ENCODE results near the gene BABAM2.

BABAM2 gene

GRCh38 chr2:28202719-28203118, 312.2 kb downstream of the BABAM2 start:
- no peak for DNase-seq (ENCODE audit: low read depth)

DNA sequence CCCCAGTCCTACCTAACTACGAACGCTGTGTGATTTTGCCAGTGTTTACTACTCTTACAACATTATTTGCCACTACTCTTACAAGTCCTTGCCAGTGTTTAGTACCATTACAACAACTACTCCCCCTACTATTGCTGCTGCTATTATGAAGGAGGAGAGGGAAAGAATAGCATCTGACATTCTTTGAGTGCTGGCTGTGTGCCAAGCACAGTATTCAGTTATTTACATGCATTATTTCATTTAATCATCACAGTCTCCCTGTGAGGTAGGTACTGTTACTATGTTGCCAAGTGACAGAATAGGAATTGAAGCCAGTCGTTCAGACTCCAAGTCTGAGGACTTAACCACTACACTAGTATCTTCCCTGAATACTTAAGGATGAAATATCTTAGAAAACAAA, 316.2 kb downstream of the BABAM2 start:
- no peak for DNase-seq (ENCODE audit: low read depth)

DNA sequence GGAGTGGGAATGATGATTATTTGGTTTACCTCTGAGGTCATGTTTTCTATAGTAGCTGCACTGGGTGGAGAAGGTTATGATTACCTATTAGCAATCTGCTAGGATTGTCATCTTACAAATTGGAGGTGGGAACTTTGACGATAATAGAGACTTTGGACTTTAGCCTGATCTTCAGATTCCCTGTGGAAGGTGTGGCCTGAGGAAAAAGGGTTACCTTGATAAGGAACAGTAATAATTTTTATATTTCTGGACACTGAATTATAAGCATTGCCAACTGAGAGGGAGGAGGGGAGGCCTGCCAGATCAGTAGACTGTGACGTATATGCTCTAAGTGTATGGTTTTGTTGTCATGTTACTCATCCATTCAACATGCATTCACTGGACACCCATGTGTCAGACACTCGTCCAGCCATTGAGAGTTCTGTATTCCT, 318.7 kb downstream of the BABAM2 start:
- DNase-seq (ENCODE audit: low read depth): no peak

DNA sequence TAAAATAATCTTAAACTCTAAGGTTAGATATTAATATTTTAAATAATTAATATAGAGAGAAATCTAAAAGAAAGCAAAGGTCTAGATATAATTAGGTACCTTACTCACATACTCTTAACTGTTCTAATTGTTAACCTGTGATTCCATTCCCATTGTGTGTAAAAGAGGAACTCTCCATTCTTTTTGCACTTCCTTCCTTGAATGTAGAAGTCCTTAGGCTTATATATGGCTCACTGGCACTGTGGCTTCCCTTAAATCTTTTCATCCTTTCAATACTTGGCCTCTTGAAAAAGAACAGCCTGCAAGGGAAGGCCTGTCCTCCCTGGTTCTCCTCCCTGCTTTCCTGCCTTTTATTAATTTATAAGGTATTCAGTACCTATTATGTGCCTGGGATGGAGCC, 319.3 kb downstream of the BABAM2 start:
- DNase-seq (ENCODE audit: low read depth): no peak

GRCh38 chr2:28210535-28210934, 320.0 kb downstream of the BABAM2 start:
- DNase-seq (ENCODE audit: low read depth): no peak

DNA sequence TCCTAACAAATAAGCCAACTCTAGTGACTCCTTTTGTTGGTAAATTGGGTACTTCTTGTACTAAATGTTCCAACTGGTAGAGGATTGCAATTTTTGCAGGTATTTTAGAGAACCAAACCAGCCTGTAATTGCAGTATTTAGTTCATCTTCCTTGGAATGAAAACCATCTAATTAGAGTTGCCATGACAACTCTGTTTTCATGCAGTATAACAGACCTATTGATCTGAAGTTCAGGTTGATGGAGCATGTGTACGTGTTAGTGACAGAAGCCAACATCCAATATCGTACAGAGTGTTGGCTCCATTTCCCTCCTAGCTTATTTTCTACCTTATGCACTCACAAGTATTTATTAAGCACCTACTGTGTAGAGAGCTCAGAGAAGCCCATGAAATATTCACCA, 325.8 kb downstream of the BABAM2 start:
- no peak for DNase-seq (ENCODE audit: low read depth)

- DNase-seq (ENCODE audit: low read depth): no peak
Observed at GRCh38 chr2:28217042-28217740, 326.7 kb downstream of the BABAM2 start.

DNA sequence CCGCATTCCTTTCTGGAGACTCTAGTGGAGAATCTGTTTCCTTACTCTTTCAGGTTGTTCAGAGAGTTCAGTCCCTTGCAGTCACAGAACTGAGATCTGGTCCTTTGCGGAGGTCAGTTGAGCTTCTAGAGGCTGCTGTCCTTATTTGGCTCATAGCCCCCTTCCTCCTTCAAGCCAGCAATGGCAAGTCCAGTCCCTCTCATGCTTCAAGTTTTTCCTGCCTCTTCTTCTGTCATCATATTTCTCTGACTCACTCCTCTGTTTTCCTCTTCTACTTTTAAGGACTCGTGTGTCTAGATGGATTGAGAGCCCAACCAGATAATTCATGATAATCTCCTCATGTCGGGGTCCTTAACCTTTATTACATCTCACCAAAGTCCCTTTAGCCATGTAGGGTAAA, 328.6 kb downstream of the BABAM2 start:
- no peak for DNase-seq (ENCODE audit: low read depth)

- DNase-seq (ENCODE audit: low read depth): no peak
Observed at GRCh38 chr2:28219758-28220368, 329.3 kb downstream of the BABAM2 start.

- no peak for DNase-seq (ENCODE audit: low read depth)
Observed at GRCh38 chr2:28224648-28225472, 334.3 kb downstream of the BABAM2 start.

DNA sequence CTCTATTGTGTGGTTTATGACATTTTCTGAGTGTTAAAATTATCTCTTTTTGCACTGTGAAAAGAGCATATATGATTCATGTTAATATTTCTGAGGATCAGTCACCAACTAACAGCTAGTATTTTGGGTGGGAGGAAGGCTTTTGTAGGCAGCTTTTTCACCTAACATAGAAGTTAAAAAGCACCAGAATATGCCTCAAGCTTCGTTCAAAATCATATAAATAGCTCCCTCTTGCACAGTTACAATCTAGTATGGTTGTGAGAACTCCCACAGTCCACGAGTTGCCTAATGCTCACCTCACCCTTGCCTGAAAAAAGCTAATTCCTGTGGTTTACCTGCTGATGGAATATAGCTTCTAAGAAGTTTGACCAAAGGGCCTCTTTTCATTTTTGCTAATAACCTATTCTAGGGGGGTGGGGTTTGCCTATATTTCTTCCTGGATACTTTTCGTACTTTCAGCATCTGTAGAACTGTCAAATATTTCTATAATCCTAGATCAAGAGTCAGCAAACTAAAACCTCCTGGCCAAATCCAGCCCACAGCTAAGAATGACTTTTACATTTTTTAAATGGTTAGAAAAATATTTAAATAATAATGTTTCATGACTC, 335.0 kb downstream of the BABAM2 start:
- DNase-seq (ENCODE audit: low read depth): no peak

DNA sequence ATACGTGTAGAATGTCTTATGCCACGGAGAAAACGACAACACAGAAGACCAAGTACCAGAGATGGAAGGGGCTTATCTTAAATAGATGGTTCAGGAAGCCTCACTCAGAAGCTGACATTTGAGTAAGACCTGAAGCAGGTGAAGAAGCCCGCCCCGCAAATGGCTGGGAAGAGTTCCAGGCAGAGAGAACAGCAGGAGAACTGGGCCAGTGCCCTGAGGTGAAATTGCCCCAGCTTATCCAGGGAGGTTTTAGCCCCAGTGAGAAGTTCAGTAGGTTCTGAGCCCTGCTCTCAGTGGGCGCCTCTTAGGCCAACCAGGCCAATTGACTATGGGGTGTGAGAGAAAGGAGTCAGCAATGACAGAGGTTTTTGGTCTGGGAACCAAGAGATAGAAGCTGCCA, 336.0 kb downstream of the BABAM2 start:
- DNase-seq (ENCODE audit: low read depth): no peak

- DNase-seq (ENCODE audit: low read depth): no peak
Observed at GRCh38 chr2:28227498-28227897, 337.0 kb downstream of the BABAM2 start.

DNA sequence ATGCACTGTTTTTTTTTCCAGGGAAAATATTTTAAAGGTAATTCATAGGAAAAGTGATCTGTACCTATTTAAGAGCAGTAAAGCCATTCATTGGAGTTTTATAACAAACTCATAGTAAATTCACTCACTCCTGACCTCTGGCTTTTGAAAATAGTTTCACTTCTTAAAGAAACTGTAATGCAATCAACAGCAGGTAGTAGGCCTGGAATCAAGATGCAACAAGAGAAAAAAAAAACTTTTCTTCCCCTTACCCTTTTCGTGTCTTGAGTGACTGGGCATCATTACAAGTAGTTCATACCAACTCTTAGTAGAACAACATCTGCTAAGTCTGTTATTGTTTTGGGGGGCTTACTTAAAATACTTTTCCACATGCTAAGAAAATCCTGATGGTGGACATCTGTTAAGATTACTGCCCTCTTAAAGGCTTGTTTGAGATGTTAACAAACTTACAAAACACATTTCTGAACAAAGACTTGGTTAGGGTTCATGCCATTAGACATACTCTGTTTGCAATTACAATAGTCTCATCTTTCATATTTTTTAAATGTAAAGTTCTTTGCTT, 338.0 kb downstream of the BABAM2 start:
- no peak for DNase-seq (ENCODE audit: low read depth)

DNA sequence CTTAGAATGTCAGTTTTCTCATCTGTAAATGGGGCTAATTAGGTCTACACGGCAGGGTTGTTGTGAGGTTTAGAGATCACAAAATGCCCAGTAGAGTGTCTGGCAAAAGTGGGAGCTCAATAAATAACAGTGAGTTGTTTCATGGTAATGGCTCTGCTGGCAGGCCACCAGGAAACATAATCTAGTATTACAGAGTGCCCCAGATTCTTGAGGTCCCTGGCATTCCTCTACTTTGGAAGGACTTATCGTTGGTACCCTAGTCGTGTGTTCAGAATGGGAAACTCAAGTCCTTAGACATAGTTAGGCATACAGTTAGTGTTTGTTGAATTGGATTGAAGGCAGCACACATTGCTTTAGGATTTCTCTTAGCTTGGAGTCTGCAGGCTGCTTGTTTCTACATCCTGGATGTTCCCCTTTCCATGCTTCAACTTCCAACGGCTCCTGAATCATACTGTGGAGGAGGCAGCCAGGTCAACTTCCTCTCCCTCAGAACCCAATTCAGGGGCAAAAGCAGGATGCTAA, 340.6 kb downstream of the BABAM2 start:
- DNase-seq (ENCODE audit: low read depth): no peak

- no peak for DNase-seq (ENCODE audit: low read depth)
Observed at GRCh38 chr2:28232295-28232694, 341.8 kb downstream of the BABAM2 start.

GRCh38 chr2:28233164-28233676, 342.7 kb downstream of the BABAM2 start:
- DNase-seq (ENCODE audit: low read depth): no peak

GRCh38 chr2:28234807-28235206, 344.3 kb downstream of the BABAM2 start:
- no peak for DNase-seq (ENCODE audit: low read depth)

- no peak for DNase-seq (ENCODE audit: low read depth)
Observed at GRCh38 chr2:28239207-28239606, 348.7 kb downstream of the BABAM2 start.

GRCh38 chr2:28240937-28241336, 350.4 kb downstream of the BABAM2 start:
- DNase-seq (ENCODE audit: low read depth): no peak

DNA sequence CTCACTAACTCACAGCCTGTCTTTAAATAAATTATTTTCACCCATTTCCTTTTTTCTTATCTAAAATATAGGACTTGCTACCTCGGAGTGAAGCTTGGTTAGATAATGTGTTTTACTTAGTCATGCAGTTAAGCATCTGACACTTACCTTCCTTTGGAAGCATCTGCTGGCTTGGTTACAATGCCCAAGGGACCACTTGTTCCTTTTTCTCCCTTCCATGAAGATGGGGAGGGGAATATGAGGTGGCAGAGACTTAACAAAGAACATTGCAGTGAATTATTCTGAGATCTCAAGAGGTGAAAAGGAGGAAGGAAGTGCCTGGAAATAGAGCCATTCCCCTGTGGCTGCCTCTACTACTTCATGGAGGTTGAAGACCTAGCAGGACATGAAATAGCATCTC, 356.8 kb downstream of the BABAM2 start:
- DNase-seq (ENCODE audit: low read depth): no peak

- DNase-seq (ENCODE audit: low read depth): no peak
Observed at GRCh38 chr2:28247734-28248133, 357.2 kb downstream of the BABAM2 start.
